Body of pancreas (tissue), 4 donors: Measurements from ENCODE around the gene GLOD5. TPM values are rescaled to one million over a fixed set of nuclear protein-coding genes. Genes with fewer than 3 reads are reported as not detected.

Source experiments
- ATAC-seq: fragments of 150-250 bp; one replicate; pipeline ENCODE4 v1.9.1; 2016
- DNase-seq, 4 donors: peaks; one replicate each; pipeline ENCODE4 v3.0.0-alpha.2; 2019
- H3K27ac ChIP-seq, 4 donors: fragments of 200-600 bp; sonication (generic); 1 replicate in 3 of 4; 2 replicates in 1 of 4; pipeline versions ENCODE4 v1.5.1 to v1.6.1; 2016 to 2019; ENCODE audit warnings: mild to moderate bottlenecking in 1 of 4, mixed read lengths in 1 of 4, moderate library complexity in 1 of 4
- H3K27me3 ChIP-seq, 2 donors: fragments of 200-600 bp; sonication (generic); one replicate each; pipeline ENCODE4 v1.6.0; 2016; ENCODE audit warnings: mild to moderate bottlenecking in 1 of 2
- H3K36me3 ChIP-seq, 2 donors: fragments of 200-600 bp; sonication (generic); replicated peaks in 1 of 2; 2 replicates each; pipeline ENCODE4 v1.5.1; 2016; ENCODE audit warnings: low read depth in 2 of 2; ENCODE audit not compliant: insufficient read depth in 1 of 2
- H3K4me1 ChIP-seq: fragments of 200-600 bp; sonication (generic); one replicate; pipeline ENCODE4 v1.6.0; 2016
- H3K4me3 ChIP-seq, 2 donors: fragments of 200-600 bp; sonication (generic); 1 replicate in 1 of 2; 2 replicates in 1 of 2; pipeline ENCODE4 v1.5.1; 2016 to 2019
- H3K9me3 ChIP-seq, 3 donors: fragments of 200-600 bp; sonication (generic); 1 replicate in 2 of 3; 2 replicates in 1 of 3; pipeline ENCODE4 v1.5.1; 2016
- CTCF ChIP-seq, 7 experiments: fragments of 450-650 bp in 4 of 7; fragments of 200-600 bp in 3 of 7; sonication (generic) in 3 of 7; IDR thresholded peaks; one replicate each; pipeline ENCODE4 v1.5.1; 2016 to 2019; ENCODE audit warnings: antibody characterized with exemption in 7 of 7
- POLR2A ChIP-seq, 3 donors: fragments of 450-650 bp; IDR thresholded peaks; one replicate each; pipeline ENCODE4 v1.6.1; 2016; ENCODE audit warnings: antibody characterized with exemption in 3 of 3, mild to moderate bottlenecking in 2 of 3
- WGBS, 2 donors: methylation state at CpG; one replicate each; pipeline ENCODE4 v1.1.5; 2017; 5-methylcytosine and 5-hydroxymethylcytosine counted together
- intact Hi-C: fragments of 100-400 bp; cut with DNase I; formaldehyde crosslinking; loops from one replicate; pipeline ENCODE4 v1.15.1; 2023
- total RNA-seq, 2 donors: library from RNA; depleted of rRNA; stranded (reverse); fragments of >200 nt; gene quantifications; one replicate each; pipeline ENCODE4 v1.1.0, GENCODE V29; 2016

GLOD5 gene
- total RNA-seq, 2 donors from 2014 or later: not detected

- TF ChIP-seq POLR2A (IDR thresholded peaks at IDR 0.05) (no peak), CTCF (IDR thresholded peaks at IDR 0.05) (no peak)
- H3K27ac ChIP-seq: no peak overlapping the region
- no peaks in the 10 kb centered on the region for H3K36me3 ChIP-seq
- H3K27me3 ChIP-seq: no peaks in the 10 kb centered on the region
- intact Hi-C loops: no loop called here
- no peaks in the 10 kb centered on the region for H3K4me1 ChIP-seq
- WGBS, 2 donors: 49 to 75% methylated on average over 2 to 5 of the region's 5 CpGs
- H3K4me3 ChIP-seq: no peak overlapping the region
- H3K9me3 ChIP-seq: no peaks in the 10 kb centered on the region
- DNase-seq (no peak), ATAC-seq (no peak)
Measured at GRCh38 chrX:48790477-48790876, 28.9 kb downstream of the GLOD5 start.

- ATAC-seq (no peak), DNase-seq (no peak)
- TF ChIP-seq CTCF (IDR thresholded peaks at IDR 0.05) (no peak), POLR2A (IDR thresholded peaks at IDR 0.05) (no peak)
- whole genome bisulfite sequencing, 2 donors: 84% methylated on average over 6 of the region's 11 CpGs; no CpG with 5 or more reads in 1 of the 2 donors
- Histone ChIP-seq H3K4me1 (no peaks in the 10 kb centered on the region), H3K27me3 (no peaks in the 10 kb centered on the region), H3K4me3 (no peak overlapping the region), H3K9me3 (no peaks in the 10 kb centered on the region), H3K27ac (no peak overlapping the region), H3K36me3 (no peaks in the 10 kb centered on the region)
- intact Hi-C loops: no loop called here
Measured at GRCh38 chrX:48791063-48791820, 29.7 kb downstream of the GLOD5 start.

- ATAC-seq: no peak
- Histone ChIP-seq H3K9me3 (no peaks in the 10 kb centered on the region), H3K27me3 (no peaks in the 10 kb centered on the region), H3K36me3 (no peaks in the 10 kb centered on the region), H3K27ac (no peak overlapping the region), H3K4me1 (no peaks in the 10 kb centered on the region), H3K4me3 (no peak overlapping the region)
- no peak for DNase-seq
- TF ChIP-seq CTCF (IDR thresholded peaks at IDR 0.05): no peak
- no peak for TF ChIP-seq POLR2A (IDR thresholded peaks at IDR 0.05)
- WGBS, 2 donors: 74 to 100% methylated on average over 2 to 7 of the region's 7 CpGs
- intact Hi-C loops: no loop called here
Measured at GRCh38 chrX:48792219-48792618, 30.7 kb downstream of the GLOD5 start.

- intact Hi-C loops: no loop called here
- no peaks in the 10 kb centered on the region for H3K27me3 ChIP-seq
- H3K27ac ChIP-seq: no peak overlapping the region
- no peaks in the 10 kb centered on the region for H3K9me3 ChIP-seq
- ATAC-seq: no peak
- 83% methylated on average over 2 of the region's 4 CpGs; no CpG with 5 or more reads in 1 of the 2 donors for WGBS, 2 donors
- no peaks in the 10 kb centered on the region for H3K36me3 ChIP-seq
- no peak for TF ChIP-seq CTCF (IDR thresholded peaks at IDR 0.05)
- no peak for TF ChIP-seq POLR2A (IDR thresholded peaks at IDR 0.05)
- no peak for DNase-seq
- no peaks in the 10 kb centered on the region for H3K4me1 ChIP-seq
- no peak overlapping the region for H3K4me3 ChIP-seq
Measured at GRCh38 chrX:48793935-48794334, 32.4 kb downstream of the GLOD5 start.
